LNCaP clone FGC (cell line): ENCODE results near the gene OR4F6.

ENCODE experiments used
- DNase-seq: peaks from one replicate; pipeline ENCODE4 v3.0.0-alpha.2; 2011; ENCODE audit warnings: low read depth
- H3K4me3 ChIP-seq: 2 replicates; pipeline ENCODE4 v1.5.1; 2011; ENCODE audit warnings: mild to moderate bottlenecking, low read depth, low read length, control low read depth
- CTCF ChIP-seq: IDR thresholded peaks from 2 replicates; pipeline ENCODE4 v1.5.1; 2012; ENCODE audit warnings: mild to moderate bottlenecking; ENCODE audit not compliant: control insufficient read depth, insufficient read depth; ENCODE audit errors: extremely low read depth

The OR4F6 gene

GRCh38 chr15:101844916-101845315, 41.6 kb downstream of the OR4F6 start:
- H3K4me3 ChIP-seq: no peak overlapping the region
- no peak for TF ChIP-seq CTCF
- no peak for DNase-seq

DNA sequence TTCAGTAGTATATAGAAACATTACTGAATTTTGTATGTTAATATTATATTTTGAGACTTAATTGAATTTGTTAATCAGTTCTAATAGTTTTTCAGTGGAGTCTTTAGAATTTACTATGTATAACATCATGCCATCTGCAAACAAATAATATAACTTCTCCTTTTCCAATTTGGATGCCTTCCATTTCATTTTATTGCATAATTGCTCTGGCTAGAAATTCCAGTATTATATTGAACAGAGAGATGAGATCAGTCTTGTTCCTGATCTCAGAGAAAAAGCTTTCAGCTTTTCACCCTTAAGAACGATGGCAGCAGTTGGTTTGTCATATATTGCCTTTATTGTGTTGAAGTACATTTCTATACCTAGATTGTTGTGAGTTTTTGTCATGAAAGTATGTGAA, 49.0 kb downstream of the OR4F6 start:
- H3K4me3 ChIP-seq: peak overlapping the region; percentile 44
- DNase-seq: peak; percentile 90
- TF ChIP-seq CTCF: no peak
